GM21423 (cell line): ENCODE measurements around the gene PCDHGB2.
"Not testable (repeated sequence)": the region's sequence is repeated elsewhere in the genome, so short reads cannot be mapped to it uniquely, and the experiment has no call there.

Source experiments
- ATAC-seq: cut with Tn5 transposase; IDR thresholded peaks from one replicate; pipeline ENCODE4 v1.9.1; 2021; ENCODE audit warnings: mild to moderate bottlenecking, moderate library complexity; ENCODE audit not compliant: unreplicated experiment

Gene PCDHGB2

DNA sequence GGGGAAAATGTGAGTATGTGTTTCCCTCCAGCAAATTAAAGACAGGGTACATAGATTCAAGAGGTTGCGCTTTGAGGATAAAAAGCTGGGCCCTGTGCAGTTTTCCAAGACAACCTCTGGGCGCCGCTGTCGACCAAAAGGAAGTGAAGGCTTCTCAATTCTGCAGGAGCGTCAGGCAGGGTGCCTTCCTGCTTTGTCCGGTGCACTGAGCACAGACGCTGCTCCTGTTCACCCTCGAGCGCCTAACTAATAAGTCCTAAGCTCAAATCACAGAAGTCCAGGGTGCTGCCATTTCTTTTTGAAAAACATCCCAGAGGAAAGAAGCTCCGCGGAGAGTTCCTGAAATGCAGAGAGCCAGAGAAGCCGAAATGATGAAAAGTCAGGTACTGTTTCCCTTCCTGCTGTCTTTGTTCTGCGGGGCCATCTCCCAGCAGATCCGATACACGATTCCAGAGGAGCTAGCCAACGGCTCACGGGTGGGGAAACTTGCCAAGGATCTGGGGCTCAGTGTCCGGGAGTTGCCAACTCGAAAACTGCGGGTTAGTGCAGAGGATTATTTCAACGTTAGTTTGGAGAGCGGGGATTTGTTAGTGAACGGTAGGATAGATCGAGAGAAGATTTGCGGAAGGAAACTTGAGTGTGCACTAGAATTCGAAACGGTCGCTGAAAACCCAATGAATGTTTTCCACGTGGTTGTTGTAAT lies 9.7 kb upstream of the PCDHGB2 start, which contains the start of gene PCDHGB1:
TSS of gene PCDHGB1 (plus strand) at position 183 of the 703 bp plus-strand sequence. CDS start at position 345, 162 bp downstream.
- ATAC-seq = peak; percentile 53

DNA sequence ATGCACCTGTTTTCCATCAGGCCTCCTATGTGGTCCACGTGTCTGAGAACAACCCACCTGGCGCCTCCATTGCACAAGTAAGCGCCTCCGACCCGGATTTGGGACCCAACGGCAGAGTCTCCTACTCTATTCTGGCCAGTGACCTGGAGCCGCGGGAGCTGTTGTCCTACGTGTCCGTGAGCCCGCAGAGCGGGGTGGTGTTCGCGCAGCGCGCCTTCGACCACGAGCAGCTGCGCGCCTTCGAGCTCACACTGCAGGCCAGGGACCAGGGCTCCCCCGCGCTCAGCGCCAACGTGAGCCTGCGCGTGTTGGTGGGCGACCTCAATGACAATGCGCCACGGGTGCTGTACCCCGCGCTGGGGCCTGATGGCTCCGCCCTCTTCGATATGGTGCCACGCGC lies 8.2 kb upstream of the PCDHGB2 start:
- no peak for ATAC-seq

GRCh38 chr5:141354900-141355469 lies 4.8 kb upstream of the PCDHGB2 start, which contains the start of gene PCDHGA4:
Gene PCDHGA4, plus strand, starts transcription at chr5:141355021. Its CDS starts 87 bp downstream, at chr5:141355108.
- no peak for ATAC-seq

GRCh38 chr5:141355641-141356040 lies 4.2 kb upstream of the PCDHGB2 start:
- ATAC-seq = no peak

DNA sequence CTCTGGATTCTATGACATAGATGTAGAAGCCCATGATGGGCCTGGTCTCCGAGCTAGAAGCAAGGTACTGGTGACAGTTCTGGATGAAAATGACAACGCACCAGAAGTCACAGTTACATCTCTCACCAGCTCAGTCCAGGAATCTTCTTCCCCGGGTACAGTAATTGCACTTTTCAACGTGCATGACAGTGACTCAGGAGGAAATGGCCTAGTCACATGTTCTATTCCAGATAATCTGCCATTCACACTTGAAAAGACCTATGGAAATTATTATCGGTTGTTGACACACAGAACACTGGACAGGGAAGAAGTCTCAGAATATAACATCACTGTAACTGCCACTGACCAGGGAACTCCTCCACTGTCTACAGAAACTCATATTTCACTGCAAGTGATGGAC lies 3.7 kb upstream of the PCDHGB2 start:
- ATAC-seq = no peak

DNA sequence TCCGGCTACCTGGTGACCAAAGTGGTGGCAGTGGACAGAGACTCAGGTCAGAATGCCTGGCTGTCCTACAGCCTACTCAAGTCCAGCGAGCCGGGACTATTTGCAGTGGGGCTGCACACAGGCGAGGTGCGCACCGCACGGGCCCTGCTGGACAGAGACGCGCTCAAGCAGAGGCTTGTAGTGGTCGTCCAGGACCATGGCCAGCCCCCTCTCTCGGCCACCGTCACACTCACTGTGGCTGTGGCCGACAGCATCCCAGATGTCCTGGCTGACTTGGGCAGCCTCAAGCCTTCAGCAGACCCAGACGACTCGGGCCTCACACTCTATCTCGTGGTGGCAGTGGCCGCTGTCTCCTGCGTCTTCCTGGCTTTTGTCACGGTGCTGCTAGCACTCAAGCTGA lies 2.8 kb upstream of the PCDHGB2 start:
- no peak for ATAC-seq

DNA sequence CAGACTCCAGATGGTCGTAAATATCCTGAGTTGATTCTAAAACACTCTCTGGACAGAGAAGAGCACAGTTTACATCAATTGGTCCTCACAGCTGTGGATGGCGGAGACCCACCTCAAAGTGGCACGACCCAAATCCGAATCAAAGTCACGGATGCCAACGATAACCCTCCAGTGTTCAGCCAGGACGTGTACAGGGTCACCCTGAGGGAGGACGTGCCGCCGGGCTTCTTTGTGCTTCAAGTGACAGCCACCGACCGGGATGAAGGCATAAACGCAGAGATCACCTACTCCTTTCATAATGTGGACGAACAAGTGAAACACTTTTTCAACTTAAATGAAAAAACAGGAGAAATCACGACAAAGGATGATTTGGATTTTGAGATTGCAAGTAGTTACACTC lies 891 bp downstream of the PCDHGB2 start:
- no peak for ATAC-seq

DNA sequence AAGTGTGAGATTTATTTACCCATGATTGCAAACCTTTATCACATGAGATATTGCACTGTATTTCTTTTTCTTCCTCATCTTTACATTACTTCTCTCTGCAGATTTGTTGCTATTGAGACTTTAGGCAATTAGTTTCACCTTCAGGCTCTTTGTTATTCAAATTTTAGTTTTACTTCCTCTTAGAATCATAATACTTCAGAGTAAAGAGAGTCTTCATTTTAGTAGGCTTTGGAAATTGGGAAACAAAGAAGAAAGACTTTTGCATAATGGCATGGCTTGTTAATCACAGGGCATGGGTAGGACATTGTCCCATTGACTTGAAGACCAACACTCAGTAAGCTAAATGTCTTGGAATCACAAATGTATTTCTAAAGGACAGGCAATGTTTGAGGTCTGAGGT lies 2.9 kb downstream of the PCDHGB2 start:
- no peak for ATAC-seq

GRCh38 chr5:141363952-141364660 lies 4.3 kb downstream of the PCDHGB2 start, which contains the start of gene PCDHGA5:
Gene PCDHGA5, plus strand, starts transcription at chr5:141364162. Its CDS starts 169 bp downstream, at chr5:141364331.
- ATAC-seq = no peak

- ATAC-seq = no peak
Observed at GRCh38 chr5:141366016-141366896, 6.5 kb downstream of the PCDHGB2 start.

- ATAC-seq = peak; percentile 94
Observed at GRCh38 chr5:141369994-141370848, 10.4 kb downstream of the PCDHGB2 start, which contains the start of gene PCDHGB3. Gene PCDHGB3, plus strand, starts transcription at chr5:141370242. Its CDS starts 153 bp downstream, at chr5:141370395.

- ATAC-seq = no peak
Observed at GRCh38 chr5:141371572-141372475, 12.0 kb downstream of the PCDHGB2 start.

GRCh38 chr5:141373673-141374317 lies 14.0 kb downstream of the PCDHGB2 start, which contains the start of gene PCDHGA6:
Gene PCDHGA6, plus strand, starts transcription at chr5:141373891. Its CDS starts 193 bp downstream, at chr5:141374084.
- no peak for ATAC-seq

DNA sequence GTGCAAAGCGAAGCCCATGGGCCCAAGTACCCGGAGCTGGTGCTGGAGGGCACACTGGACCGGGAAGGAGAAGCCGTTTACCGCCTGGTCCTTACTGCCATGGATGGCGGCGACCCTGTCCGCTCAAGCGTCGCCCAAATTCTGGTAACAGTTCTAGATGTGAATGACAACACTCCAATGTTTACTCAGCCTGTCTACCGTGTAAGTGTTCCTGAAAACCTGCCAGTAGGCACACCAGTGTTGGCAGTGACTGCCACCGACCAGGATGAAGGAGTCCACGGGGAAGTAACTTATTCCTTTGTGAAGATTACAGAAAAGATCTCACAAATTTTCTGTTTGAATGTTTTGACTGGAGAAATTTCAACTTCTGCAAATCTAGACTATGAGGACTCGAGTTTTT lies 14.8 kb downstream of the PCDHGB2 start:
- no peak for ATAC-seq

- not testable (repeated sequence) for ATAC-seq
Observed at GRCh38 chr5:141375444-141376155, 15.8 kb downstream of the PCDHGB2 start.

DNA sequence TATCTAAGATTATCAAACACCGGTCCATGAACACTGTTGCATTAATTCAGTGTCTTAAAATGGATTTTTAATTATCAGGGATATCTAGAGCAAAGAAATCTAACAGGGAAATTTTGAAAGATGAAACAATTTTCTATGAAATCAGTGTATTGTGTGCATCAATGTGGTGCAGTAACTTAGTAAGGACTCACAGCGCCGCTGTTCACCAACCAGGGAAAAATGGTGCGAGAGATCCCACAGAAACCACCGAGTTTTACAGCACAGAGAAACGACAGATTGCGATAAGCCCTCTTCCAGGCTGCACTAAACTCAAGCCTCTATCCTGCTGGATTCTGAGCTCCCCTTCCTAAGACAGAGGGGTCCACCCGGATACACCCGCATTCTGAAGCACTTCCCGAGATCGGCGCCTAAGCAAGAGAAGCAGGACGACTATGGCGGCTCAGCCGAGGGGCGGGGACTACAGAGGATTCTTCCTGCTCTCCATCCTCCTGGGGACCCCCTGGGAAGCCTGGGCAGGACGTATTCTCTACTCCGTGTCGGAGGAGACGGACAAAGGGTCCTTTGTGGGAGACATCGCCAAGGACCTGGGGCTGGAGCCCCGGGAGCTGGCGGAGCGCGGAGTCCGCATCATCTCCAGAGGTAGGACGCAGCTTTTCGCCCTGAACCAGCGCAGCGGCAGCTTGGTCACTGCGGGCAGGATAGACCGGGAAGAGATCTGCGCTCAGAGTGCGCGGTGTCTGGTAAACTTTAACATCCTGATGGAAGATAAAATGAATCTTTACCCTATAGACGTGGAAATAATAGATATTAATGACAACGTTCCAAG lies 22.9 kb downstream of the PCDHGB2 start, which contains the start of gene PCDHGA7:
TSS of gene PCDHGA7 (plus strand) at position 274 of the 826 bp plus-strand sequence. CDS start at position 432, 158 bp downstream.
- ATAC-seq = no peak
